ENCODE measurements around the gene PDX1. TPM values are rescaled to one million over a fixed set of nuclear protein-coding genes. Genes with fewer than 3 reads are reported as not detected.

The PDX1 gene
- total and polyA plus RNA-seq, 2 of the 13 experiments (the other 11 are each of a cell fraction or from before 2014, with no cell fraction given) = 0.07 TPM; not detected in 1

DNA sequence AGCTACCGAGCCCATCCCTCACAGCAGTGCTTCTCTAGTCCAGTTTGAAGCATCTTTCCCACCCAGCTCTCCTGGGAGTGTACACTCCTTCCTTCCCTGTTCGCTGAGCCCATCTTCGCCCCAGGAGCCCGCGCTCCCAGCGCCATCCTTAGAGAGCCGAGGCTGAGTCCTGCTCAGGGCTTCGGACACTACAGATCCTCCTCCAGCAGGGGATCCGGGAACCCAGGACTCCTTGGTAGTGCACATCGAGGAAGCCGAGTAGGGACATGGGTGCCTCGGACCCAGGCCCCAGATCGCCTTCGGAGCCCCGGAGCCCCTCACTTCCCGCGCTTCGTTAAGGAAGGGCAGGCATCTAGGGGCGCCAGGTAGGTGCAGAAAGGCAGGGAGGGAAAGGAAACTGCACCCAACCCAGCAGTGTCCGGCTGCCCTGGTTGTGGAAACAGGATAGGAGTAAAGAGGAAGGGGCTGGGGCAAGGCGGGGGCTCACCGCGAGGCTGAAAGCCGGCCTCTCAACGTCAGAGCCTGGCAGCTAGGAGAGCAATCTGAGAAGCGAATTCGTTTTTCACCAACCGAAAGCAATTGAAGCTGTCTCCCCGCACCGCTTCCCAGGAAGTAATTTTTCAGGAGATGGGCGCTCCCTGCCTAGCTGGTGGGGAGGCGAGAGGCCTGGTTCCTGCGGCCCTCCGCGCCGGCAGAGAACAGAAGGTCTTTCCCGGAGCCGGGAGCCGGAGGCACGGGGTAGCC is 1.0 kb downstream of the PDX1 start (continued):
- no peak for TF ChIP-seq ARNTL (CRISPR knock-in tag; IDR thresholded peaks at IDR 0.05)
- no peak for TF ChIP-seq NCOA1 (CRISPR knock-in tag; IDR thresholded peaks at IDR 0.05)
- peak; percentile 83 for TF ChIP-seq EZH2 (conservative IDR thresholded peaks at IDR 0.05; ENCODE audit: low read depth, low read length)
- no peak for TF ChIP-seq ZSCAN30 (CRISPR knock-in tag; IDR thresholded peaks at IDR 0.05)
- TF ChIP-seq, protein P1, sequence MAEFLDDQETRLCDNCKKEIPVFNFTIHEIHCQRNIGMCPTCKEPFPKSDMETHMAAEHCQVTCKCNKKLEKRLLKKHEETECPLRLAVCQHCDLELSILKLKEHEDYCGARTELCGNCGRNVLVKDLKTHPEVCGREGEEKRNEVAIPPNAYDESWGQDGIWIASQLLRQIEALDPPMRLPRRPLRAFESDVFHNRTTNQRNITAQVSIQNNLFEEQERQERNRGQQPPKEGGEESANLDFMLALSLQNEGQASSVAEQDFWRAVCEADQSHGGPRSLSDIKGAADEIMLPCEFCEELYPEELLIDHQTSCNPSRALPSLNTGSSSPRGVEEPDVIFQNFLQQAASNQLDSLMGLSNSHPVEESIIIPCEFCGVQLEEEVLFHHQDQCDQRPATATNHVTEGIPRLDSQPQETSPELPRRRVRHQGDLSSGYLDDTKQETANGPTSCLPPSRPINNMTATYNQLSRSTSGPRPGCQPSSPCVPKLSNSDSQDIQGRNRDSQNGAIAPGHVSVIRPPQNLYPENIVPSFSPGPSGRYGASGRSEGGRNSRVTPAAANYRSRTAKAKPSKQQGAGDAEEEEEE (CRISPR knock-in tag; IDR thresholded peaks at IDR 0.05; ENCODE audit: borderline replicate concordance) = no peak
- TF ChIP-seq SRSF1 (optimal IDR thresholded peaks at IDR 0.05; ENCODE audit: low read depth, low read length) = peak; percentile 35
- TF ChIP-seq KMT2A (CRISPR knock-in tag; IDR thresholded peaks at IDR 0.05) = 0 out of 2 replicates have a peak, but pooled peaks have one; percentile 43
- no peak for TF ChIP-seq HOXD1 (CRISPR knock-in tag; IDR thresholded peaks at IDR 0.05)
- no peak for TF ChIP-seq RFX5 (IDR thresholded peaks at IDR 0.05; ENCODE audit: low read depth, low read length)
- no peak for TF ChIP-seq NFYB (CRISPR knock-in tag; IDR thresholded peaks at IDR 0.05)

DNA sequence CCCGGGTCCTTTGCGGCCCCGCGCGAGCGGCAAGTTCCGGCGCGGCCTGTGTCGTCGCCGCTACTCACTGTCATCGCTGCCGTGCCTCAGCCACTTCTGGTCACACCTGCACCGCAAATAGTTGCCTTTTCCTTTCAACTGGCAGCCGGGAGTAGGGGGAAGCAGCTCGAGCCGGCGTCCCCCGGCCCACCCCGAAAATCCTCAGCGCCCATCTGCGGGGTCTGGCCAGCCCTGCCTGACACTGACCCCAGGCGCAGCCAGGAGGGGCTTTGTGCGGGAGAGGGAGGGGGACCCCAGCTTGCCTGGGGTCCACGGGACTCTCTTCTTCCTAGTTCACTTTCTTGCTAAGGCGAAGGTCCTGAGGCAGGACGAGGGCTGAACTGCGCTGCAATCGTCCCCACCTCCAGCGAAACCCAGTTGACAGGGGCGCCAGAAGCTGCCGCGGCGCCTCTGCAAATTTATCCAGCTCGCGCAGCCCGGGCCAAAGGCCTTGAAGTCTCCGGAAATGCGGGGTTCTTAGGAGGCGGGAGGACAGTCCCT is 1.7 kb downstream of the PDX1 start:
- peak overlapping the region; percentile 77 for H3K4me2 ChIP-seq (ENCODE audit: low read depth, low read length)
- 89% methylated on average over 10 of the region's 41 CpGs for WGBS (ENCODE audit: low lambda C conversion rate)
- in situ Hi-C loops (cut with HindIII; ENCODE audit: extremely low pct_ligation_motif_present, low pct_unique_long_range_greater_than_20kb) (no loop called here), intact Hi-C loops (cut with micrococcal nuclease; ENCODE audit: unreplicated experiment) (loop anchor here (2.0 kb wide), 1 partner anchor 39 kb away; no protein-coding TSS in a partner anchor)
- H3K27ac ChIP-seq (ENCODE audit: extremely low read length, insufficient read depth, low read length) = no peak overlapping the region
- no peak overlapping the region for H2AFZ ChIP-seq (ENCODE audit: low read length)
- no peak for FAIRE-seq
- no TSS peak for BruUV-seq (replicated peaks)
- H3K4me1 ChIP-seq (ENCODE audit: insufficient read depth, low read length) = peaks cover 35% of the 10 kb centered on the region
- peak; percentile 21 for ATAC-seq
- no peak for DNase-seq (ENCODE audit: low spot score)
- H3K79me2 ChIP-seq (ENCODE audit: insufficient read depth, low read length) = no peaks in the 10 kb centered on the region
- H3K9ac ChIP-seq (ENCODE audit: insufficient read depth, low read depth, low read length) = no peak overlapping the region
- no peaks in the 10 kb centered on the region for H3K36me3 ChIP-seq (replicated peaks in 1 of 2; ENCODE audit: control insufficient read depth in 1 of 2, insufficient read depth in 2 of 2, low read length in 2 of 2)
- POLR2A ChIA-PET = no interaction called here
- peaks cover 8 to 53% of the 10 kb centered on the region in 2 experiments for H3K27me3 ChIP-seq (ENCODE audit: control insufficient read depth in 1 of 2, insufficient read depth in 2 of 2, low read length in 2 of 2)
- CTCF ChIA-PET (ENCODE audit: low intra/inter-chr PET ratio, low total read pairs) = no interaction called here
- peak overlapping the region in 2 of 3 experiments; percentile 45 to 68; a peak in 3 of 6 replicates for H3K4me3 ChIP-seq (replicated peaks in 1 of 3; ENCODE audit: insufficient read depth in 1 of 3, low read depth in 2 of 3, low read length in 3 of 3)
- no peaks in the 10 kb centered on the region for H4K20me1 ChIP-seq (ENCODE audit: insufficient read depth, low read length)
- no peaks in the 10 kb centered on the region for H3K9me3 ChIP-seq (ENCODE audit: low read length)
- TF ChIP-seq, protein P2, sequence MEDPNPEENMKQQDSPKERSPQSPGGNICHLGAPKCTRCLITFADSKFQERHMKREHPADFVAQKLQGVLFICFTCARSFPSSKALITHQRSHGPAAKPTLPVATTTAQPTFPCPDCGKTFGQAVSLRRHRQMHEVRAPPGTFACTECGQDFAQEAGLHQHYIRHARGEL (CRISPR knock-in tag; IDR thresholded peaks at IDR 0.05) = no peak
- TF ChIP-seq, protein P3, sequence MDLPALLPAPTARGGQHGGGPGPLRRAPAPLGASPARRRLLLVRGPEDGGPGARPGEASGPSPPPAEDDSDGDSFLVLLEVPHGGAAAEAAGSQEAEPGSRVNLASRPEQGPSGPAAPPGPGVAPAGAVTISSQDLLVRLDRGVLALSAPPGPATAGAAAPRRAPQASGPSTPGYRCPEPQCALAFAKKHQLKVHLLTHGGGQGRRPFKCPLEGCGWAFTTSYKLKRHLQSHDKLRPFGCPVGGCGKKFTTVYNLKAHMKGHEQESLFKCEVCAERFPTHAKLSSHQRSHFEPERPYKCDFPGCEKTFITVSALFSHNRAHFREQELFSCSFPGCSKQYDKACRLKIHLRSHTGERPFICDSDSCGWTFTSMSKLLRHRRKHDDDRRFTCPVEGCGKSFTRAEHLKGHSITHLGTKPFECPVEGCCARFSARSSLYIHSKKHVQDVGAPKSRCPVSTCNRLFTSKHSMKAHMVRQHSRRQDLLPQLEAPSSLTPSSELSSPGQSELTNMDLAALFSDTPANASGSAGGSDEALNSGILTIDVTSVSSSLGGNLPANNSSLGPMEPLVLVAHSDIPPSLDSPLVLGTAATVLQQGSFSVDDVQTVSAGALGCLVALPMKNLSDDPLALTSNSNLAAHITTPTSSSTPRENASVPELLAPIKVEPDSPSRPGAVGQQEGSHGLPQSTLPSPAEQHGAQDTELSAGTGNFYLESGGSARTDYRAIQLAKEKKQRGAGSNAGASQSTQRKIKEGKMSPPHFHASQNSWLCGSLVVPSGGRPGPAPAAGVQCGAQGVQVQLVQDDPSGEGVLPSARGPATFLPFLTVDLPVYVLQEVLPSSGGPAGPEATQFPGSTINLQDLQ (CRISPR knock-in tag; IDR thresholded peaks at IDR 0.05) = no peak
- peak; percentile 51; the same call in 1 of the 2 replicates for TF ChIP-seq GABPB1 (CRISPR knock-in tag; IDR thresholded peaks at IDR 0.05)
- peak; percentile 14 for TF ChIP-seq HNRNPLL (IDR thresholded peaks at IDR 0.05; ENCODE audit: low read depth, low read length, poor library complexity, severe bottlenecking)
- TF ChIP-seq RXRB (CRISPR knock-in tag; IDR thresholded peaks at IDR 0.05; ENCODE audit: borderline replicate concordance) = no peak
- TF ChIP-seq, protein P4, sequence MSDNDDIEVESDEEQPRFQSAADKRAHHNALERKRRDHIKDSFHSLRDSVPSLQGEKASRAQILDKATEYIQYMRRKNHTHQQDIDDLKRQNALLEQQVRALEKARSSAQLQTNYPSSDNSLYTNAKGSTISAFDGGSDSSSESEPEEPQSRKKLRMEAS (IDR thresholded peaks at IDR 0.05) = peak; percentile 25; the same call in 1 of the 2 replicates
- no peak for TF ChIP-seq SIX1 (CRISPR knock-in tag; IDR thresholded peaks at IDR 0.05; ENCODE audit: borderline replicate concordance)
